ENCODE results near the gene IFIT1.
A peak's percentile ranks its signal among the peaks of the same experiment; 100 is the strongest.

The IFIT1 gene

GRCh38 chr10:89421018-89421476, 28.6 kb downstream of the IFIT1 start:
- H4K20me1 ChIP-seq (ENCODE audit: insufficient read depth, low read length) = no peaks in the 10 kb centered on the region
- H3K27ac ChIP-seq (ENCODE audit: low read depth, low read length, poor library complexity, severe bottlenecking) = no peak overlapping the region
- H3K4me2 ChIP-seq (ENCODE audit: low read length) = no peak overlapping the region
- H3K9ac ChIP-seq (ENCODE audit: low read length) = no peak overlapping the region
- H3K9me2 ChIP-seq (ENCODE audit: low read depth, low read length) = no peaks in the 10 kb centered on the region
- H3F3A ChIP-seq (ENCODE audit: insufficient read depth, low read length) = no peaks in the 10 kb centered on the region
- no peak for TF ChIP-seq EZH2 (IDR thresholded peaks at IDR 0.05; ENCODE audit: borderline replicate concordance, low read length)
- TF ChIP-seq, protein P1, sequence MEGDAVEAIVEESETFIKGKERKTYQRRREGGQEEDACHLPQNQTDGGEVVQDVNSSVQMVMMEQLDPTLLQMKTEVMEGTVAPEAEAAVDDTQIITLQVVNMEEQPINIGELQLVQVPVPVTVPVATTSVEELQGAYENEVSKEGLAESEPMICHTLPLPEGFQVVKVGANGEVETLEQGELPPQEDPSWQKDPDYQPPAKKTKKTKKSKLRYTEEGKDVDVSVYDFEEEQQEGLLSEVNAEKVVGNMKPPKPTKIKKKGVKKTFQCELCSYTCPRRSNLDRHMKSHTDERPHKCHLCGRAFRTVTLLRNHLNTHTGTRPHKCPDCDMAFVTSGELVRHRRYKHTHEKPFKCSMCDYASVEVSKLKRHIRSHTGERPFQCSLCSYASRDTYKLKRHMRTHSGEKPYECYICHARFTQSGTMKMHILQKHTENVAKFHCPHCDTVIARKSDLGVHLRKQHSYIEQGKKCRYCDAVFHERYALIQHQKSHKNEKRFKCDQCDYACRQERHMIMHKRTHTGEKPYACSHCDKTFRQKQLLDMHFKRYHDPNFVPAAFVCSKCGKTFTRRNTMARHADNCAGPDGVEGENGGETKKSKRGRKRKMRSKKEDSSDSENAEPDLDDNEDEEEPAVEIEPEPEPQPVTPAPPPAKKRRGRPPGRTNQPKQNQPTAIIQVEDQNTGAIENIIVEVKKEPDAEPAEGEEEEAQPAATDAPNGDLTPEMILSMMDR (IDR thresholded peaks at IDR 0.05; ENCODE audit: low read length) = no peak
- H3K4me1 ChIP-seq (ENCODE audit: insufficient read depth, low read length, severe bottlenecking) = no peaks in the 10 kb centered on the region
- H3K4me3 ChIP-seq (ENCODE audit: low read depth, low read length, poor library complexity, severe bottlenecking) = no peak overlapping the region
- H3K79me2 ChIP-seq (ENCODE audit: insufficient read depth, low read length) = no peaks in the 10 kb centered on the region
- no peaks in the 10 kb centered on the region for H3K9me3 ChIP-seq (ENCODE audit: low read length)
- no peaks in the 10 kb centered on the region for H3K36me3 ChIP-seq (ENCODE audit: insufficient read depth, low read length)
- no peaks in the 10 kb centered on the region for H3K27me3 ChIP-seq (ENCODE audit: insufficient read depth, low read length)
- no peak overlapping the region for H2AFZ ChIP-seq (ENCODE audit: low read length)

DNA sequence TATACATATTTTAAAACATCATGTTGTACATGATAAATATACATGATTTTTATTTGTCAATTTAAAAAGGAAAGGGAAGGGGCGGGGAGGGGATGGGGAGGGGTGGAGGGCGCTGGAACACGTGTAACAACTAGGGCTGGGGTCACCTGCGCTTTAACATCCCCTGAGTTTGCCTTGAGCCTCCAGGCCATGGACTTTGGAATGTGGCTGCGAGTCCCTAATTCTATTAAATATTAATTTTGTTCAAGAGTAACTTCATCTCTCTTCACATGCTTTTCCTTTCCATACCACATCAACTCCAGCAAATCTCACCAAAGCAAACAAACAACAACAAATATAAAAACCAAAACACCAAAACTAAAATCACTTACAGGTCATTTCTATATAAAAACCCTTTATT, 32.6 kb downstream of the IFIT1 start:
- no peak overlapping the region for H3K4me2 ChIP-seq (ENCODE audit: low read length)
- H4K20me1 ChIP-seq (ENCODE audit: insufficient read depth, low read length) = no peaks in the 10 kb centered on the region
- no peaks in the 10 kb centered on the region for H3K36me3 ChIP-seq (ENCODE audit: insufficient read depth, low read length)
- H3K27me3 ChIP-seq (ENCODE audit: insufficient read depth, low read length) = no peaks in the 10 kb centered on the region
- H3K4me3 ChIP-seq (ENCODE audit: low read depth, low read length, poor library complexity, severe bottlenecking) = no peak overlapping the region
- no peaks in the 10 kb centered on the region for H3K9me3 ChIP-seq (ENCODE audit: low read length)
- no peaks in the 10 kb centered on the region for H3K4me1 ChIP-seq (ENCODE audit: insufficient read depth, low read length, severe bottlenecking)
- no peaks in the 10 kb centered on the region for H3K79me2 ChIP-seq (ENCODE audit: insufficient read depth, low read length)
- TF ChIP-seq EZH2 (IDR thresholded peaks at IDR 0.05; ENCODE audit: borderline replicate concordance, low read length) = no peak
- TF ChIP-seq, protein P1 (IDR thresholded peaks at IDR 0.05; ENCODE audit: low read length) = no peak
- no peak overlapping the region for H3K27ac ChIP-seq (ENCODE audit: low read depth, low read length, poor library complexity, severe bottlenecking)
- no peak overlapping the region for H2AFZ ChIP-seq (ENCODE audit: low read length)
- no peak overlapping the region for H3K9ac ChIP-seq (ENCODE audit: low read length)
- H3K9me2 ChIP-seq (ENCODE audit: low read depth, low read length) = no peaks in the 10 kb centered on the region
- no peaks in the 10 kb centered on the region for H3F3A ChIP-seq (ENCODE audit: insufficient read depth, low read length)

DNA sequence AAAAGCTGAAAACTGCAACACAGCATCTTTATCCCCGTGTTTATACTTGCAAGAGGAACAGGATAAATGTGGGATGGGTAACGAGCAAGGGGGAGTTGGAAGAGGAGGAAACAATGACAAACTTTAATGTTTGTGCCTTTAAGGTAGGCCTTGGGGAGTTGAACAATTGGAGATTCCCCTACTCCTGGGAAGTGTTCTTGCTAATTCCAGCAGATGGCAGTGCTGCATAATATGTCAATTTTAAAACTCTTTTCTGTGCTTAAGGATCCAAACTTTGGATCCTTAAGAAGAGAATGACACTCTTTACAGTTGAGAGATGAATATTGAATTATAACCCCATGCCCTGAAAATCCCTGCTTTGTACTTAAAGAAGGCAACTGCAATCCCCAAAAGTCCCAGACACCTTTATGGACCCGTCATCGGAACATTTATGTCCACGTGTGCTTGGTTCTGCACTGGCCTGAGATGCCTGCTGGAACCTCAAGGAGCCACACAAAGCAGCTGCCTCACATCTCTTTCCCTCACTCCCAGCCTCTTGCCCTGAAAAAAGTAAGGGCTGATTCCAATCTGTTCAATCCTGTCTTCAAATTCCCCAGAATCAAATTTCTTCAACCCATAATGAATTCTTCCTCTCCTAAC, 33.9 kb downstream of the IFIT1 start:
- no peak overlapping the region for H2AFZ ChIP-seq (ENCODE audit: low read length)
- TF ChIP-seq, protein P1 (IDR thresholded peaks at IDR 0.05; ENCODE audit: low read length) = peak; percentile 48
- TF ChIP-seq EZH2 (IDR thresholded peaks at IDR 0.05; ENCODE audit: borderline replicate concordance, low read length) = no peak

More for the DNA sequence above, 33.9 kb downstream of the IFIT1 start:
- no peaks in the 10 kb centered on the region for H3K79me2 ChIP-seq (ENCODE audit: insufficient read depth, low read length)
- H3K4me3 ChIP-seq (ENCODE audit: low read depth, low read length, poor library complexity, severe bottlenecking) = no peak overlapping the region
- no peaks in the 10 kb centered on the region for H3K36me3 ChIP-seq (ENCODE audit: insufficient read depth, low read length)
- no peaks in the 10 kb centered on the region for H3F3A ChIP-seq (ENCODE audit: insufficient read depth, low read length)
- no peaks in the 10 kb centered on the region for H3K4me1 ChIP-seq (ENCODE audit: insufficient read depth, low read length, severe bottlenecking)
- no peaks in the 10 kb centered on the region for H4K20me1 ChIP-seq (ENCODE audit: insufficient read depth, low read length)
- no peaks in the 10 kb centered on the region for H3K27me3 ChIP-seq (ENCODE audit: insufficient read depth, low read length)
- no peak overlapping the region for H3K9ac ChIP-seq (ENCODE audit: low read length)
- no peak overlapping the region for H3K27ac ChIP-seq (ENCODE audit: low read depth, low read length, poor library complexity, severe bottlenecking)
- no peaks in the 10 kb centered on the region for H3K9me2 ChIP-seq (ENCODE audit: low read depth, low read length)
- no peak overlapping the region for H3K4me2 ChIP-seq (ENCODE audit: low read length)
- no peaks in the 10 kb centered on the region for H3K9me3 ChIP-seq (ENCODE audit: low read length)
